G401 (cell line): Measurements from ENCODE around the gene OR6F1. TPM values are rescaled to one million over a fixed set of nuclear protein-coding genes. Genes with fewer than 3 reads are reported as not detected.
"Not testable (repeated sequence)": the region's sequence is repeated elsewhere in the genome, so short reads cannot be mapped to it uniquely, and the experiment has no call there.

ENCODE experiments used
- DNase-seq: peaks from one replicate; pipeline ENCODE4 v3.0.0-alpha.2; 2015; ENCODE audit warnings: low spot score
- in situ Hi-C: cut with HindIII; loops from 2 replicates; pipeline ENCODE4 v1.10.0; 2016; ENCODE audit warnings: low sequenced_read_pairs, mixed read lengths
- total RNA-seq: library from RNA; depleted of rRNA; stranded (reverse); fragments of >200 nt; shearing (Covaris generic); gene quantifications from 2 replicates; pipeline ENCODE4 v1.2.3, GENCODE V29; 2014; rRNA removed

Gene OR6F1
- total RNA-seq: not detected in 2 replicates

DNA sequence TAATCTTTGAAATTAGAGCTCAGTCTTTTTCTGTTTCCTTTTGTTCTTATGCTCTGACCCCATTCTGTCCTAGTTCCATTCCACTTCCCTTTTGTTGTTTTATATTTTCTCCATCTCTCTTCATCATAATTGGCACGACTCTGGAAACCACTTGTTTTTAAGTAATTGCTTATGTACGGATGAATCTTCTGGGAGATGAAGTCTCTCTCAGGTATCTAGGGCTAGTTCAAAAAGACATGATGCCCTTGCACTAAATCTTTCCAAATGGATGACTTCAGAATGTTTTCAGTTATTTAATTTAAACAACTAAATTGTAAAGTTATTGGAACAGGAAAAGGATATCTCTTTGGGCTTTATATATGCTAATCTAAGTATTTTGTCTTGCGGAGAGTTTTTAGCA lies at the start of gene OR6F1:
Gene OR6F1 (minus strand): TSS at position 101 of the 400 bp plus-strand sequence. CDS start 3,891 bp downstream, outside the sequence.
- DNase-seq: no peak
- in situ Hi-C loops: no loop called here

DNA sequence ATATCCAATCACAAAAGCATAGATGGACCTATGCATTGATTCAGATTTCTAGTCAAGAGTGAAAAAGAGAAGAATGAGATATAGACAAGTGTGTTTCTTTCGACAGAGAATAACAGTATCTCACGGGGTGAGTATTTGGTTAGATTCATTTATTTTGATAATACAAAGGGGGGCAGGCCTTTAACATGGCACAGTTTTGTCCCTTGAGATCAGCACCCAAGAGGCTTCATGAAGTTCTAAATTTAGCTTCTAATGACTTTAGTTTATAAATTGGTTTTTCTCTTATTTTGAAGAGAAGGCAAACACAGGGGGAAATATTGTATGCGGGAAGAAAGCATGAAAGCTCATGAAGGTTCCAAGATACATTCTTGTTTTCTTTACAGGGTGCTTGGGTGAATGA lies 44.0 kb upstream of the OR6F1 start, which contains the start of gene OR1C1:
Gene OR1C1 (minus strand): TSS at position 101 of the 400 bp plus-strand sequence. CDS start 2,150 bp downstream, outside the sequence.
- no peak for DNase-seq
- in situ Hi-C loops: no loop called here

GRCh38 chr1:247754311-247754710 lies 37.9 kb upstream of the OR6F1 start:
- DNase-seq, in situ Hi-C loops: not testable (repeated sequence)

- in situ Hi-C loops: no loop called here
- no peak for DNase-seq
Measured at GRCh38 chr1:247749870-247750269, 33.4 kb upstream of the OR6F1 start.

GRCh38 chr1:247748041-247748440 lies 31.6 kb upstream of the OR6F1 start, which contains the start of gene OR14A2:
Gene OR14A2, minus strand, starts transcription at chr1:247748141.
- DNase-seq: no peak
- in situ Hi-C loops: no loop called here

GRCh38 chr1:247747616-247748015 lies 31.2 kb upstream of the OR6F1 start:
- in situ Hi-C loops: no loop called here
- no peak for DNase-seq

DNA sequence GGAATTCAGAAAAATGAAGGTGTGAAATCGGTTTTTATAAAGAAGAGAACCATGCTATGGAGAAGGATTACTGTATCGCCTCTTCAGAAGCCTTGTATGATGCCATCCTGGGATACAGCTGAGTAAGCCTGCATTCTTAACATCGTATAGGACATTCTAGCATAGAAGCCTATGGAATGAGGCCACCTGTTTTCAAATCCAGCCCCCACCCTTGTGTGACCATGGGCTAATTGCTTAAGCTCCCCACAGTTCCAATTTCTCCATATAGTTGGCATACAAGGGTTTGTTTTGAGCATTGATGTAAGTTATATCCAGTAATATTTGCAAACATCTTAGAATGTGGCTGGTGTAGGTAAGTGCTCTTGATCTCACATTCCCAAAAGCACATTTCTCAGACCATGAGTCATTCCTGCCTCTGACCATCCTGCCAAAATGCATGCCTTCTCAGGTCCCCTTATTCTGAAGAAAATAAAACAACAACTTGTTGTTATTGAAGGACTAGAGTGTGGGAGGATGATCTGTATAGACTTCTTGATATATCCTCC lies 30.0 kb upstream of the OR6F1 start:
- DNase-seq: no peak
- in situ Hi-C loops: no loop called here

GRCh38 chr1:247742215-247742760 lies 25.8 kb upstream of the OR6F1 start:
- in situ Hi-C loops: not testable (repeated sequence)

GRCh38 chr1:247741756-247742155 lies 25.3 kb upstream of the OR6F1 start:
- no peak for DNase-seq
- in situ Hi-C loops: no loop called here

More at GRCh38 chr1:247742215-247742760, 25.8 kb upstream of the OR6F1 start:
- DNase-seq: not testable (repeated sequence)

DNA sequence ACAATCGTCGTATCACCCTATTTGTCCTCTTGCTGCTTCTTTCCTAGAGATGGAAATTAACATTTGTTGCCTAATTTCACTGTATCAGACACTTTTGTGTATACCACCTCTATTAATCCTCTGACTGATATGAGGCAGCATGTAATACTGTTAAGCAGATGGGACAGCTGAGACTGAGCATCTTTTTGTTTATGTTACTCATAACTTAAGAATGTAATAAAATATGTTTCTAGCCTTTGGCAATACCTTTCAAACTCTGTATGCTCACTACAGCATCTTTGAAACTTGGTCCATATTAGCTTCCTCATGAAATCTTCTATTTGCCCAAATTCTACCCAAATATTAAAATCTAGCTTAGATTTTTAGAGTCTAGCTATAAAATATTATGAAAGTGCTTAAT lies 24.3 kb upstream of the OR6F1 start:
- in situ Hi-C loops: no loop called here

DNA sequence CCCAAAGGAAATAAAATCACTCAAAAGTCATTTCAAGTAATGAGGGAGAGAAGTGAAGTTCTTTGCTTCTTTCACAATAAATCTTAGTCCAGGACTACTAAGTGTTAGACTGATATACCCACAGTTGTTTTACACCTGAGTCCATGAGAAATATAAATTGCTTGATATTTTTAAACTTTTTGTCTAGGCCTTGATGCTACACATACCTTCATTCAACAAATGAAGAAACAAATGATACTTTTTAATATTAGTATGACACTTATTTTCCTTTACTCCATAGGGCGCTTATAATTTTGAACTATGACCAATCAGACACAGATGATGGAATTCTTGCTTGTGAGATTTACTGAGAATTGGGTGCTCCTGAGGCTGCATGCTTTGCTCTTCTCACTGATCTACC lies 21.9 kb upstream of the OR6F1 start, which contains the start of gene OR14K1:
Gene OR14K1 (plus strand): TSS at position 301 of the 400 bp plus-strand sequence. CDS start 0 bp downstream, at position 301.
- DNase-seq: no peak
- in situ Hi-C loops: no loop called here

More for the DNA sequence above, 24.3 kb upstream of the OR6F1 start:
- no peak for DNase-seq

- DNase-seq: no peak
- in situ Hi-C loops: no loop called here
Measured at GRCh38 chr1:247721222-247721621, 4.8 kb upstream of the OR6F1 start.

- in situ Hi-C loops: no loop called here
- DNase-seq: no peak
Measured at GRCh38 chr1:247713753-247714152, 2.7 kb downstream of the OR6F1 start.

GRCh38 chr1:247710681-247711080 lies 5.8 kb downstream of the OR6F1 start:
- in situ Hi-C loops, DNase-seq: not testable (repeated sequence)

GRCh38 chr1:247701338-247701737 lies 15.1 kb downstream of the OR6F1 start:
- in situ Hi-C loops: no loop called here

DNA sequence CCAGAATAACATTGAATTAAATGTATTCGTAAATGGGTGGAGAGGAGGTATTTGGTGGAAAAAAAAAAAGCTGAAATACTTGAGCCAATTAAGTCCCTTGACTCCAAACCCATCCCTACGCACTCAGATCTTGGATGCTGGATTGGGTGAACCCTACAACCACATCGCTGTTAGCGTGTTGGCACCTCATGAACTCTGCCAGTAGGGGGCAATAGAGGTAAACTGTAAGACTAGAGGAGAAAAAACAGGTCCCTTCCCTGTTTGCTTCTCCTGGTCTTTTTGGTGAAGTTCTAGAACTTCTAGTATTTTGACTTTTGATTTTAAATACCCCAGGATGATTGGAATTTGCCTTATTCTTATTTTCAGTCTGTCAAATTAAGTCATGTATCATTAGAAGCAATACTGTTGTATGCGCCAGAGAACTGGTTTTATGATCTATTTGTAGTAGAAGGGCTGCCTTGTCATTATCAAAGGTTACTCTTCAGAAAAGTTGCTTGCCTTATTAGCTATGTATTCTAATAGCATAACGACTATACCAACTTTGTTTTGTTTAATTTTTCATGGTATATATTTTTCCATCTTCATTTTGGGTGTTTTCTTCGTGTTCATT lies 35.1 kb downstream of the OR6F1 start:
- DNase-seq: peak; percentile 4
- in situ Hi-C loops: no loop called here

More at GRCh38 chr1:247701338-247701737, 15.1 kb downstream of the OR6F1 start:
- no peak for DNase-seq

DNA sequence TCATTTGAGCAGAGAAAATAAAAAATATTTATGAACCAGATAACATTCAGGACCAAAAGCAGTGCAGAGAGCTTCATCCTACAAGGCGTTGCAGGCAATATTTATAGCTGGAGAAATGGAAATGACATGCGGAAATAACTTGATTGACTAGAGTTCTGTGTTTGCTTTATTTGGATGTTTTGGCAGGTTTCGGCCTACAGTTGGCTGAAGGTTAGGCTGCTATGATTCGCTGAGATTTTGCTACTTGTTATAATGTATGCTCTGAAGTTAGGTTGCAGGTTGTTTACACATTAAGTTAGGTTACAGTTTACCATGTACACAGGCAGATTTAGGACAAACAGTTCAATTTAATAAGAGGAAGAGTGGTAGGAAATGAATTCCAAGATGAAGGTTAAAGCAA lies 36.3 kb downstream of the OR6F1 start:
- no peak for DNase-seq
- in situ Hi-C loops: no loop called here

DNA sequence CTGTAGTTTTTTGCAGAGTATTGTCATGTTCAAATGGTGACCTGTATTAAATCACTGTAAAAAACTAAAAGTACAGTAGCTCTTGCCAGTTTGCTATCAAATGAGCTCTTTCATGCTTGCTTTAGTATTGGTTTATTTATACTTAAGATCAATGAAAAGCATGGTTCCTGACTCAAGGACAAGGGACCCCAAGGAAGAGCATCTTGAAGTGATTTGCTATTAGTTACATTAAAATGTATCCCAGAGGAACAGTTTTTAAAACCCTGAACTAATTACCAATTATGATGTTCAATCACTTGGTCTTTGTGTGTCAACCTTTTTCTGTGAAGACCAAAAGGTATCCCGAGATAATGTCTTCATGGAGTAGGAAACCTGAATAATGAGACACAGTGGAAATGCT lies 36.8 kb downstream of the OR6F1 start, which contains the start of gene OR13G1:
Gene OR13G1 (minus strand): TSS at position 101 of the 400 bp plus-strand sequence. CDS start 6,698 bp downstream, outside the sequence.
- no peak for DNase-seq
- in situ Hi-C loops: no loop called here

GRCh38 chr1:247669225-247669624 lies 47.2 kb downstream of the OR6F1 start:
- no peak for DNase-seq
- in situ Hi-C loops: no loop called here
